Muscle layer of duodenum (tissue), 2 donors: ENCODE measurements around the gene MAP1A.

ENCODE experiments used
- H3K27ac ChIP-seq: one replicate; pipeline ENCODE4 v1.7.0; 2013; ENCODE audit warnings: mild to moderate bottlenecking, low read length
- H3K27me3 ChIP-seq: one replicate; pipeline ENCODE4 v1.7.0; 2013; ENCODE audit warnings: low read depth, mild to moderate bottlenecking, control low read depth, low read length
- H3K36me3 ChIP-seq, 2 donors: one replicate each; pipeline ENCODE4 v1.7.0; 2013; ENCODE audit warnings: low read length in 2 of 2, control low read depth in 1 of 2, mild to moderate bottlenecking in 1 of 2; ENCODE audit not compliant: insufficient read depth in 2 of 2, control insufficient read depth in 1 of 2
- H3K4me1 ChIP-seq, 2 donors: one replicate each; pipeline ENCODE4 v1.7.0; 2013; ENCODE audit warnings: low read length in 2 of 2, mild to moderate bottlenecking in 2 of 2, control low read depth in 1 of 2, moderate library complexity in 1 of 2; ENCODE audit not compliant: insufficient read depth in 2 of 2, control insufficient read depth in 1 of 2
- H3K4me3 ChIP-seq, 2 donors: one replicate each; pipeline ENCODE4 v1.7.0; 2013; ENCODE audit warnings: low read length in 2 of 2, low read depth in 1 of 2, mild to moderate bottlenecking in 1 of 2
- H3K9me3 ChIP-seq, 2 donors: one replicate each; pipeline ENCODE4 v1.7.0; 2013; ENCODE audit warnings: low read length in 2 of 2, control low read depth in 1 of 2, mild to moderate bottlenecking in 1 of 2; ENCODE audit not compliant: control insufficient read depth in 1 of 2
- donor health status: healthy.

Gene MAP1A

DNA sequence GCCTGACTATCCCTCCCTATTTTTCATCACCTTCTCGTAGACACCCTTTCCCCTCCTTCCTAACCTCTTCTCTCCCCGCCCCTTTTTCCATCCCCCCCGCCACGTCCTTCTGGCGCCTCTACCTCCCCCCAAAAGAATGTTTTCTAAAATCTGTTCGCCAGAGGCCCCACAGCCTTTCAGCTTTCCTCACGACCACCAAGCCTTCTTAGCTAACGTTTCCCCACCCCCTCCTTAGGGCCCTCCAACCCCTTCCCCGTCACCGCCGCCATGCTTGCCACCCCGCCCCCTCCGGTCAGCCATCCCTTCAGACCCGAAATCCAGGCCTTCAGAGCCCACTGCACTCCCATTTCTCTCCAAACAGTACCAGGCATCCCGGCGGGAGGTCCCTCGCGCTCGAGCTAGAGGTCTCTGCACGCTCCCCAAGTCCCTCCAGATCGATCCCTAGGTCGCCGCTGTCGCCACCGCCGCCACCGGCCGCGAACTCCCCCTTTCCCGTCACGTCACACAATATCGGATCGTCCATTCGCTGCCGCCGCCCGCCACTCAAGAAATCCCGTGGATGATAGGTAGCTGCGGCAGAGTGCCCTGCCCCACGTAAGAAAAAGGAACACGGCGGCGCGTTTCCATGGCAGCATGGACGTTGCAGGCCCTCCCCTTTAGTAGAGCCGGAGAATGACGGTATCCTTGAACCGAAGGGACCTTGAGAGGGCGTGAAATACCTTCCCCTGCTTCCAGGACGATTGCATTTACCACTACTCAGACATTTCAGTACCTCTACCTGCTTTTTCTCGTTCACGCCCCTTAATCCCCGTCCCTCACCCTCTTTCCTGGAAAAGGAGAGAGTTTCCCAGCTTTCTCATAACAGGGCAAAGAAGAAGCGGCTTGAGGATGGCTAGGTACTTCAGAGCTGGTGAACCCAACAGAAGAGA lies 24.5 kb upstream of the MAP1A start, which contains the start of gene TP53BP1:
TP53BP1 (minus strand) TSS at position 484 of the 929 bp plus-strand sequence; CDS start at position 371, 113 bp downstream.
- Histone ChIP-seq H3K27ac (peak within 1 kb of the TSS; percentile 87), H3K4me1 (peaks cover 0 to 18% of the 10 kb centered on the region in 2 donors), H3K9me3 (no peaks in the 10 kb centered on the region)

GRCh38 chr15:43493703-43494472 lies 23.5 kb upstream of the MAP1A start:
- Histone ChIP-seq H3K27ac (peak overlapping the region; percentile 87), H3K4me1 (peaks cover 0 to 18% of the 10 kb centered on the region in 2 donors), H3K36me3 (peaks cover 0 to 5% of the 10 kb centered on the region in 2 donors), H3K4me3 (peak overlapping the region; percentile 82 to 89), H3K9me3 (no peaks in the 10 kb centered on the region), H3K27me3 (no peaks in the 10 kb centered on the region)

More for the DNA sequence above, 24.5 kb upstream of the MAP1A start, which contains the start of gene TP53BP1:
- no peaks in the 10 kb centered on the region for H3K27me3 ChIP-seq
- H3K4me3 ChIP-seq = peak within 1 kb of the TSS; percentile 82 to 89
- H3K36me3 ChIP-seq = peaks cover 0 to 10% of the 10 kb centered on the region in 2 donors

GRCh38 chr15:43498990-43499389 lies 18.4 kb upstream of the MAP1A start:
- no peaks in the 10 kb centered on the region for H3K9me3 ChIP-seq
- H3K27me3 ChIP-seq = no peaks in the 10 kb centered on the region
- H3K36me3 ChIP-seq = no peaks in the 10 kb centered on the region
- H3K4me3 ChIP-seq = no peak overlapping the region
- H3K27ac ChIP-seq = no peak overlapping the region
- H3K4me1 ChIP-seq = no peaks in the 10 kb centered on the region

- Histone ChIP-seq H3K4me1 (no peaks in the 10 kb centered on the region), H3K27me3 (no peaks in the 10 kb centered on the region), H3K27ac (no peak overlapping the region), H3K36me3 (no peaks in the 10 kb centered on the region), H3K9me3 (no peaks in the 10 kb centered on the region), H3K4me3 (no peak overlapping the region)
These were observed 17.8 kb upstream of the MAP1A start for GRCh38 chr15:43499635-43500034.

GRCh38 chr15:43505738-43506137 lies 11.7 kb upstream of the MAP1A start:
- no peak overlapping the region for H3K27ac ChIP-seq
- no peaks in the 10 kb centered on the region for H3K36me3 ChIP-seq
- peaks cover 0 to 14% of the 10 kb centered on the region in 2 donors for H3K4me1 ChIP-seq
- H3K9me3 ChIP-seq = no peaks in the 10 kb centered on the region
- no peak overlapping the region for H3K4me3 ChIP-seq
- no peaks in the 10 kb centered on the region for H3K27me3 ChIP-seq

DNA sequence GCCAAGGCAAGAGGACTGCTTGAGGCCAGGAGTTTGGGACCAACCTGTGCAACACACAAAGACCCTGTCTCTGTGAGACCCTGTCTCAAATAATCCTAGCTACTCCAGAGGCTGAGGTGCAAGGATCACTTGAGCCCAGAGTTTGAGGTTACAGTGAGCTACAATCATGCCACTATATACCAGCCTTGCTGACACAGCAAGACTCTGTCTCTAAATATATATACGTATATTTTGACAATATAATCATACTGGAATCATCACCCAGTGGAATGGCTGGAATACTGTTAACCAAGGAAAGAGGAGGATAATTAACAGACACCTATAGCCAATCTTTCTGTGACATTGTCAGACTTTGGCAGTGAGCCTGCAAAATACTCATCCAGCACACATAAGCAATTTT lies 9.0 kb upstream of the MAP1A start:
- Histone ChIP-seq H3K9me3 (no peaks in the 10 kb centered on the region), H3K4me3 (no peak overlapping the region), H3K27me3 (no peaks in the 10 kb centered on the region), H3K27ac (no peak overlapping the region), H3K36me3 (no peaks in the 10 kb centered on the region), H3K4me1 (peaks cover 0 to 24% of the 10 kb centered on the region in 2 donors)

DNA sequence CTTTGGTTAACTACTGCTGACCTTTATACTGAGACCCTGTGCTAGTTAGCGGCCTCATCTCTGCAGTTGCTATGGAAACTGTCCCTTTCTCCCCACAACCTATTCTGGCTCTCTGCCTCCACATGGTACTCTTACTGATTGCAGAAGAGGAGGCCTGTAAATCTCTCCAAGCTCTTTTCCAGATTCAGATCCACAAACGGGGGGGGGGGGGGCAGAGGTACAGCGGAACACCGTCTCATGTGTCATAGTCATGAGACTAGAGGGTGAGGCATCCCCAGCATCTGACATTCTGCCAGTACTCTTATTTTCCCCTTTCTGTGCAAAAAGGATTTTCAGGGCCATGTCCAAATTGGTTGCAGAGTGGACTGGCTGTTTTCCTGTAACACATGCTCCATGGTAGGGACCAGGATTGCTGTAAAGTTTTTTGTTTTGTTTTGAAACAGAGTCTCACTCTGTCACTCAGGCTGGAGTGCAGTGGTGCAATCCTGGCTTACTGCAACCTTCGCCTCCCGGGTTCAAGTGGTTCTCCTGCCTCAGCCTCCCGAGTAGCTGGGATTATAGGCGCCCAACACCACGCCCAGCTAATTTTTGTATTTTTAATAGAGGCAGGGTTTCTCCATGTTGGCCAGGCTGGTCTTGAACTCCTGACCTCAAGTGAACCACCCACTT lies 8.3 kb upstream of the MAP1A start:
- Histone ChIP-seq H3K36me3 (no peaks in the 10 kb centered on the region), H3K4me3 (peak overlapping the region in 1 of 2 donors; percentile 85), H3K9me3 (no peaks in the 10 kb centered on the region), H3K27me3 (no peaks in the 10 kb centered on the region), H3K4me1 (peaks cover 0 to 25% of the 10 kb centered on the region in 2 donors), H3K27ac (peak overlapping the region; percentile 72)

DNA sequence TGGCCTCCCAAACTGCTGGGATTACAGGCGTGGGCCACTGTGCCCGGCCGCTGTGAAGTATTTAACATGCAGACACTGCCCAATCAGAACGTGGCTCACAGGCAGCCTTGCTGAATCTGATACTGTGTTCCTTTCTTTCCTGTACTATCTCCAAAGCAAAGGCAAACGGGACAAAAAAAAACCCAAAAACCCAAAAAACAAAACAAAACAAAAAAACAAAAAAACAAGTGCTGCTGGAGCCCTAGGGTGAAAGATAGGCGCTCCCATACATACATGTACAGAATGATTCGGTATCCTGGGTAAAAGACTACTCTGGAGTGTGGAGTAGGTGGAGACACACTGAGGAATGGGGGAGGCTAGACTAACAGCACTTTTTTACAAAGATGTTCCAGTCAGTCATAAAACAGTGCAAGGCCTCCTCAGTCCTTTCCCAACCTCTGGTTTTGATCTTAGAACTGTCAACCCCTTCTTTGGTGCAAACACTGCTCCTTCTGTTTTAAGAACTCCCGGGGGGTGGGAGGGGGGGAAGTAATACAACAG lies 7.7 kb upstream of the MAP1A start:
- Histone ChIP-seq H3K36me3 (no peaks in the 10 kb centered on the region), H3K4me3 (peak overlapping the region; percentile 72 to 85), H3K27ac (peak overlapping the region; percentile 72), H3K4me1 (peaks cover 0 to 29% of the 10 kb centered on the region in 2 donors), H3K27me3 (no peaks in the 10 kb centered on the region), H3K9me3 (no peaks in the 10 kb centered on the region)

- peak overlapping the region; percentile 72 to 85 for H3K4me3 ChIP-seq
These were observed 7.0 kb upstream of the MAP1A start for GRCh38 chr15:43510200-43511011.

More at GRCh38 chr15:43510200-43511011, 7.0 kb upstream of the MAP1A start:
- Histone ChIP-seq H3K27ac (peak overlapping the region; percentile 78), H3K9me3 (no peaks in the 10 kb centered on the region), H3K27me3 (no peaks in the 10 kb centered on the region), H3K4me1 (peaks cover 0 to 29% of the 10 kb centered on the region in 2 donors), H3K36me3 (no peaks in the 10 kb centered on the region)
